CD1c-positive myeloid dendritic cell (primary cell): Measurements from ENCODE around the gene CERS3.
A peak's percentile ranks its signal among the peaks of the same experiment; 100 is the strongest.

Experiments used
- DNase-seq: peaks from one replicate; pipeline ENCODE4 v3.0.0-alpha.2; 2016; ENCODE audit errors: extremely low spot score

The CERS3 gene

DNA sequence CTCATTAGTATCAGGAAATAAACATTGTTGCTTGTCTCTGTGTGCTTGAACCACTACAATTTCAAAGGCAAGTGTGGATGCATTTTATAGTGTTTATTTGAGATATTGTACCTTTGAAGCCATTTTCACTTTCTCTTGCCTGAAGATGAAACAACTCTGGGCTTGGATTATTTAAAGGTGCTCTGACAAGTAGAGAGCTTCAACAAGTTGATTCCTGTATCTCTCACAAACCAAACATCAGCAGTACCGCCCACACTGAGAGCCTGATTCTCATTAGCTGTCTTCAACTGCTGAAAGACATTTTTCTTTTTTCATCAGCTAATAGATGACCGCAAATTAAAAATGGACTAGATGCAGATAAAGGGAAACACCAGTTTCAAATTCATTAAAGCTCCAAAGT is 806 bp upstream of the CERS3 start:
- no peak for DNase-seq

DNA sequence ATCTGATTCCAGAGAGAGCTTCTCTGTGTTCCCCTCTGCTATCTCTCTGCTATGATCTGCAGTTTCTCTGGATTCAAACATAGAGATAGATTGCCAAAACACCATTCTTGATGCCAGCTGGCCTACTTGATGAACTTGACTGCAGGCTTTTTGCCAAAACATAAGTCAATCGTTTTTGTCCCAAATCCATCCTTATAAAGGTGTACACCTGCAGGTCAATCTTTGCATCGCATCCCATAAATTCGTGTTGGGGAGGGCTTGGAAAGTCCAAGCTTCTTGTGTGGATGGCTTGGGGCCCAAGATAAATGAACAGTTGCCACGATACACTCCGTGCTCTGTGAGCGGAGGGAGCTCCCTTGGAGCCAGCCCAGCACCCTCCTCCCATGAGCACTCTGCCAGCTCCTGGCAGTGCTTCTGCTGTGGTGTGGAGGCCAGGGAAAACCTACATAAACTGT is 2.7 kb downstream of the CERS3 start:
- no peak for DNase-seq

DNA sequence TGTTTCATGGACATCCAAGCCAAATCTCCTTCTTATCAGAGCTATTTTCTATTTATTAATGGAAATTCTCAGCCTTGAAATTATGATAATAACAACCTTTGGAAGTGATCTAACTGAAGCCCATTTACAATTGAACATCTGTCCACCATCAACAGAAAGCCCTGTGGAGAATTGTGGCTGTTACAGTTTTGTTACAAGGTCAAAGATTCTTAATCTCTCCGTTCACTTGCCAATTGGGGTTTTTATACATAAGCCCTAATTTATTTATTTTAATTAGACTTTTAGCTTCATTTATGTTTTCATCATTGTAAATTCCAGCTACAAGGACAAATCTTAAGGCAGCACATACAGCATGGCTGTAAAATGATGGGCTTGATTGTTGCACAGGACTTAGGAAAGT is 3.3 kb downstream of the CERS3 start:
- DNase-seq: no peak

DNA sequence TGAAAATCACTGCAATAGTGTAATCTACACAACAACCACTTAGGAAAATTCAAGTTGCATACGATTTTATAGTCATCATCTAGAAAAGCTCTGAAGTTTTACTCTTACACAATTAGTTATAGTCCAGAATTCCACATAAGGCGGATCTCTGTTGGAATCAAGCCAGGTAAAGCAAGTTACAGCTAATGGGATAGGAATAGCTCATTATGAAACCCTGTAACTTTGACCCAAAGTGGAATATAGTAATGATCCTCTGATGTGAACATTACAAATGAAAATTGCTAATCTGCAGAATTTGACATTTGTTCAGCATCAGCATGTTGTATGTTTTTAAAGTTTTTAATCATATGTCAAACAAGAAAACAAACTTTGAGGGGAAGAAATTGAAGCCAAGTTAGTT is 4.4 kb downstream of the CERS3 start:
- no peak for DNase-seq

DNA sequence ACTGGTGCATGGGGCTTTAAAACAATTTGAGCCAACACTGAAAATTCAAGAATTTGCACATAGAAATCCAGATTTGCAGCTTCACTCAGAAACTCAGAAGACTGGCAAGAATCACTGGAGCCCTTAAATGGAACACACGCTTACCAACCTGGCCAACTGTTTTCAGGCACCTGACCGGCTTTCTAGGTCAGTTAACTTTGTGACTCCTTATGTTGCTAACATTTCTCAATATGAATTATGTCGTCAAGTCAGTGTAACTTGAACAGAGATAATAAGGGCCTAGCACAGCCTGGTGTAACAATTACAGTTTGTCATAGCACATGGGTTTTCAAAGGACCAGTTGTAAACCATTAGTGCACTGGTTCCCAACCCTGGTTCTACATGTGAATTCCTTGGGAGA is 6.8 kb downstream of the CERS3 start:
- no peak for DNase-seq

DNA sequence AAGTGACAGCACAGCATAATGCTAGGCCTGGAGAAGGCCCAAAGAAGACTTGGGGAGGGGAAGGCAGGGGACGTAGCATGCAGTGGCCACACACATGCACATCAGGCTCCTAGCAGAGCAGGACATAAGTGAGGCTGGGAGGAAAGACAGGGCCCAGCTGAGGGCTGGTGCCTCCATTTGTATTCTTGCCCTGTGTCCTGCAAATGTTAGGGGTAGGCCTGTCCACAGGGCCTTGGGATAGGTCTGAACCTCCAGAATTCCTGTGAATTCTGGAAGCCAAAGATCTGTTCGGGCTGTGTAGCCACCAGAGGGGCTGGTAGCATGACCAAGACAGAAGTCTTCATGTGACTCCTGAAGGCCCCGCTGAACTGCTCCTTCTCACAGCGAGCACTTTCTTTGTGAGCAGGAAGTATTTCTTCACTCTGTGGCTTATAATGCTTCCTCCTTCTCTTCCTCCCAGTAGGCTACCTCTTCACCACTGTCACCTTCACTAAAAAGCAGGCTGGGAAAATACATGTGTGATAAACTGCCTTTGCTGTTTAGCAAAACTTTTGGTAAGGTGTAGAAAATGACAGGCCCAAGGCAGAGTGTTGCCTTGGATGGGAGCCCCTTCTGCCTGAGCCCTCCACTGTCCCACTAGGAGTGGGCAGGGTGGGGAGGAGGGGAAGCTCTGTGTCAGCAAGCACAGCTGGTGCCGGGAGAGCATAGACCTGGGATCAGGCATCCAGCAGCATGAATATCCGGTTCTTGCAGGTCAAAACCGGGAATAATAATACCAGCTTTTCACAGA is 8.4 kb downstream of the CERS3 start:
- DNase-seq: peak; percentile 15

DNA sequence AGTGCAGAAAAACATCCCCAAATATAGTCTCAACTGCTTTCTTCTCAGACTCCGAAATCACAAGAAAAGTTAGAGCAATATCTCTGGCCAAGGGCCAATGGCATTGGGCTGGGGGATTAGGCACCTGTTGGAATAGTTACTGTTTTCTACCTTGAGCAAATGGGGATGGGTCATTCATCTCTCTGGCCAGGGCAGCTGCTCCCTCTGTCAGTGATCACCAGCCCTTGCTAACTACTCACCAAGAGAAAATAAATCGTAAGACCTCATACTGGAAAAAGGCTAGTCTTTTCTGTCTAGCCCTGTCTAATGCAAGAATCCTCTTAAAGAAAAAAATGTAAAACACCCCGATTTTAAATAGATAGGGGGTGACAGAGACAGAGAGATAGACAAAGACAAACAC is 10.9 kb downstream of the CERS3 start:
- no peak for DNase-seq

DNA sequence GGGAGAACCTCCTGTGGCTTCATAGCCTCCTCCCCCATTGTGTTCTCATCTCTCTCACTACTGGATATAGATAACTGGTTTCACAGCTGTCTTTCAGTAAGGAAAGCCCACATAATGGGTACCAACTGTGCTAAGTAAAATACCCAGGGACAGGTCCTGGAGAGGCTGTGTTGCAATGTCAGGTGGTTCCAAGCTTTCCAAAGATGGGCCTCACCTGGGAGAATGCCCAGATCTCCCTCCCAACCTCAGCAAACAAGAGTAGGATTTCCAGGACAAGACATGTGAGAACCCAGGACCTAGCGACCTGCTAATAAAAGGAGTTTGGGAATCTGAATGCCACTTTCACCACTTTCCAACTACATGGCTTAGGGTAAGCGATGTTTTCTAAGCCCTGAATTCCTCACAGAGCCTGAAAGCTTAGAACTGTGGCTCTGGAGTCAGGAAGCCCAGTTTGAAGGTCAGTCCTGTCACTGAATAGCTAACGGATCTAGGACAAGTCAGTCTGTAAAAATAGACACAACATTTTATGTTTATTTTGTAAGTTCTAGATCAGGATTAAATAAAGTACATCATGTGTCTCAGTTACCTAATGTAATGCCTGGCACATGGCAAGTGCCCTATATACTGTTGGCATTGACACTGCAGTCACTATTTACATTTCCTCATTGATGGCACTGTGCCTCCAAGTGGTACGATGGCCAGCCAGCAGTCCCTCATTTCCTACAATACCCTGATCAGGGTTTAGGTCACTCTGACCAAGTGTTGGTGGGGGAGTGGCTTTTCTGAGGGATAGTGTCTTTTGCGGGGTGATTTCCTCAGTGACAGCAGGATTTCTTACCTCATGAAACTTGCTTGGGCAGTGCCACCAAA is 11.9 kb downstream of the CERS3 start:
- DNase-seq: no peak

DNA sequence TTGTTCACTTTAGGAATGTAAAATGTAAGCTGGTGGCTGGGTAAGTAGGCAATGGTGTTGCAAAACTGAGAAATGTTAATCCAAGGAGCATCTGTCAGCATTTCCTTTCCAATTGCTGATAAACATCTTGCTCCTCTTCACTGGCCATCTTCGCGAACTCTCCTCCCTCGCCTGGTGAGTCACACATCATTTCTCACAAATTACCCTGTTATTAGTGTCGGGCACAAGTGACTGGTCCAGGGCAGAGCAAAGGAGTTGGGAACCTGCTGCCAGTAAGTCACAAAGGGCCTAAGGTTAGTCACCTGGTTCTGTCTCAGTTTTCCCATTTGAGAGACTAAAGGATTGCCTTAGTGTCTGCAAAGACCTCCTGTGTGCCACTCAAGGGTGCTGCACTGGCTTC is 13.0 kb downstream of the CERS3 start:
- DNase-seq: no peak

DNA sequence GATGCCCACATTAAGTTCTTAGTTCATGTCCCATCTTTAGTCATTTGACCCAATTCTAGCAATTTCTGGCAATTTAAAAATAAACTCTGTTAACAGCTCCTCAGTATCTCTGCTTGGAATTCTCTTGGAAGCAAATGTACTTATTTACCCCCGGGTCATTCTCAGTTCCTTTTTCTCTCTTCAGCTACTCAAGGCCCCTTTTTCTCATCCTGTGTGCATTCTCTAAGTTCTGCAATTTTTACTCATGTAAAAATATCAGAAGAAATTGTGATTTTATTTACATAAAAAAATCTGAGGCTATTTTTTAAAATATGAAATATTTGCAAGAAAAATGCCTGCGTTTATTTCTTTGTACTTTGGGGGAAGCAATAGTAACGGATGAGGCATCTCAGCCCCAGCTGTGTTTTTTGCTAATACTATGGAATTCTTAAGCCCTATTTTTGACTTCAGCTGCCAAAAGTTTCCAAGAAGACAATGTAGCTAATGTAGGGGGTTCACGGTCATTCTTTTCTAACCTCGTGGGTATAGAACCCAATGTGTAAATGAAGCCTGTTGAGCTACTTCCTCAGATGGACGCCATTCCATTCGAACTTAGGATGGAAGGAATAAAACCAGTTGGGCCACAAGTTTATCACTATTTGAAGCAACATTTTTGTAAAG is 20.0 kb downstream of the CERS3 start:
- peak; percentile 10 for DNase-seq

DNA sequence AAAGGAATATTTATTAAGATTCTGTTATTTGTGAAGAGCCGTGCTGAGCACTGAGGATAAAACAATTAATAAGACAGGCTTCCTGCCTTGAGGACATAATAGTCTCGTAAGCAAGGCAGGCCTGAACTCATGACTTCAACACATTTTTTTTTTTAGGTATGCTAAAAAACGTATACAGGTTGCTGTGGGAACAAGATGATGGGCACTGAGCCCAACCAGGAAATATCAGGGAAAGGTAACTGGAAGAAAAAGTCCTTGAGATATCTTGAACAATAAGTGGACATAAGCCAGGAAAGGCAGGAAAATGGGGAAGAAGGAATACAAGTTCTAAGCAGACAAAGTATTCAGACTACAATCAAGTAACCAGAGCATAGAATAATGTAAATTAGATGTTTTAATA is 26.1 kb downstream of the CERS3 start:
- DNase-seq: no peak

DNA sequence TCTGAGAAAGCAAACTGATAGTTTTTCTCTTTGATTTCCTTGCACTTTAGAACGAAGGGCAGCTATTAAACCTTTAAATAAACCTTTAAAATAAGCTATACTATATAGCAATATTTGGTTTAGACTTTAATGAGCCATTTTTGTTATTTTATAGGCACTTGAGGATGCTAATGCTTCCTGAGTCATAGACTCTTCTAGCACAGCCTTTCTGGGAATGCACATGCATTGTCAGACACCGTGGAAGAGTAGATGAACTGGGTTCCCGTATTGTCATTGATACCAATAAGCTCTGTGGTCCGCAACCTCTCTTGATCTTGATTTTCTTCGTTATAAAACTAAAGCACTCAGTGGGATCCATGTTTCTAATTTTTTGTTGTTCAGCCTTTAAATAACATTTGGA is 27.6 kb downstream of the CERS3 start:
- no peak for DNase-seq

DNA sequence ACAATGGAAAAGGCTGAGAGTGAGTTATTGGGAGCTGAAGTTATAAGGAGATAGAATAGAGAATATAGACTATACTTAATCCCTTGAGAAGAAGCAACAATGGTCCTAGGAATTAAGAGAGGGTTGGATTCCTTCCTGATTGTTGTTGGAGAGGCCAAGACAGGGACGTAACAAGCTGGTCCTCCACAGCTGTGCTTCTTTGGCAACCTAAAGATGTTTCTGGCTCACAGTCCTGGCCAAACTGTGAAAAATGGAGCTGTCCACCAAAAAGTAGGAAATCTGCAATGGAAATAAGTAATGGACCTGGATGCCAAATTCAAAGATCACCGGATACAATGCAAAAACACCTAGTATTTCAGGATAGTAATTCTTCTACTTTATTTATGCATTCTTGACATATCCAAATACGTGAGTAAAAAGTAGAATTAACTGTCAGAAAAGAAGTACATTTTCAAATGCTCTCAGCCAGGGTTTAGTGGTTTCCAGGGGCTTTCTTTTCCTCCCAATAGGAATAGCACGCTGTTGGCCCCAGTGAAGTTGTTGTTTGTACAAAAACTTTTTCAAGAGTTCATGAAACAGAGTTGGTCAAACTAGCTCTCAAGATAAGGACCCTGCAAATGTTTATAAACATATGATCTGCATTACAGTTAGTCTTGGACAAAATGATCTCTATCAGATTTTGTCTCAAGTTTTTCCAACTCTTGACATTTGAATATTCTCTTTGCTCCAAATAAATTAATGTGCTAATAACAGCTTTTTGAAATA is 28.3 kb downstream of the CERS3 start:
- DNase-seq: no peak

DNA sequence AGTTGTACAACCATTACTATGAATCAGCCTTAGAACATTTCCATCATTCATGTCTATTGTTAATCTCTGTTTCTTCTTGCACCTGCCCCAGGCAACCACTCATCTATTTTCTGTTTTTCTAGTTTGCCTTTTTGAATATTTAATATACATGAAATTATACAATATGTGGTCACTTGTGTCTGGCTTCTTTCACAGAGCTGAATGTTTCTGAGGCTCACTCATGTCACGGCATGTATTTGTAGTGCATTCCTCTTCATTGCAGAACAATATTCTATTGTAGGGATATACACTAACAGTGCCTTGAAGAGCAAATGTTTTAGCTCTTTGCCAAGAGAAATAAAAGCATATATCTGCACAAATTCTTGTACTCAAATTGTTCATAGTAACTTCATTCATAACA is 32.9 kb downstream of the CERS3 start:
- no peak for DNase-seq

DNA sequence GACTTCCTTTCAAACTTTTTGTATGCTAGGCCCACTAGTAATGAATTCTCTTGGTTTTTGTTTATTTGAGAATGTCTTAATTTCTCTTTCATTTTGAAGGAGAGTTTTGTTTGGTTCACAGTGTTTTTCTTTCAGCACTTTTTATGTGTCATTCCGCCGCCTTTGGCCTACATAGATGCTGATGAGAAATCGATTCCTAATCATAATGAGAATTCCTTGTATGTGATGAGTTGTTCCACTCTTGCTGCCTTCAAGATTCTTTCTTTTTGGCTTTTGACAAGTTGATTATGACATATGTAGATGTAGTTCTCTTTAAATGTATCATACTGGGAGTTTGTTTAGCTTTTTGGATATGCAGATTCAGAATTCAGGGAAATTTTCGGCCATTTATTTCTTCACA is 35.5 kb downstream of the CERS3 start:
- no peak for DNase-seq

DNA sequence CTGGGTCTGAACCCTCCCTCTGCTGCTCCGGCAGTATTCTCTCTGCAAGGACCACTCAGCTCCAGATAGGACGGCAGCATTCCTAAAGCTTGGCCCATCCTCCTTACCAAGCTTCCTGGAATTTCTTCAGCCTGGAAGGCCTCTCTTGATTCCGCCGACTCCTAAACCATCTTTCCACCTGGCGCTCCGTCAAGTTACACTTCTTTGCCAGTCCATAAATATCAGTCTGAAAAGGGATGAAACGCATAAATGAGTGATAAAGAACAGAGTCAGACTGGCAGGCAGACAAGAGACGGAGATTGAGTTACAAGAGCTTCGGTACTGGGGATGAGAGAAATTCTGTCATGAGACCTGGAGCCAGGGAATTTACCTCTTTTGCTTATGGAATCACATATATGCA is 44.3 kb downstream of the CERS3 start:
- no peak for DNase-seq

DNA sequence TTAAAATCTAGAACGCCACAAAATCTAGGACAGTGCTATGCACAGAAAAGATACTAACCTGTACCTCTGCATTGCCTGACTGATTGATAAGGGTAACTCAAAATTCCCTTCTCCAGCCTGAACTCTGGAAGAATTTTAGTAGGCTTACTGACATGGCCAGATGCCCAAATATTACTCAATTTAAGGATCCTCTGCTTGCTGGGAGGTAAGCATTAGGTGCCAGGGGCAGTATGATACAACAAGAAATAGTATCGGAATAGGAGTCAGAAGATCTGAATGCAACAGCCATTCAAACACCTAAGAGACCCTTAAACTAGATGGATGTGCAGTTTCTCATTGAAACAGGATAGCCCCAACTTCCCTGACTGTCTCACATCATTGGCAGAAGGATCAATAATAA is 45.4 kb downstream of the CERS3 start:
- DNase-seq: no peak

DNA sequence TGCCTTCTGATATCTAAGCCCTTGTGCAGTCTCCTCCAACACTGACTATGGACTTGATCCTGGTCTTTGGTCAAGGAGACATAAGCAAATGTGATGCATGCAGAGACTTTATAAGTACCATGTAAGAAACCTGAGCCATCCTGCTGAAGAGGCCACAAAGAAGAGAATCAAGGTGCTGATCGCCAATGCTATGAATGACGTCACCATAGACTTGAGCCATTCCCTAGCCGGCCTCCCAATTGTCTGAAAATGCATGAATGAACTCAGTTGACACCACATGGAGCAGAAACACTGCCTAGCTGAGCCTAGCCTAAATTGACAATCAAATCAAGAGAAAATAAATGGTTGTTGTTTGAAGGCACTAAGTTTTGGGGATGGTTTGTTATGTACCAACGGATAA is 51.9 kb downstream of the CERS3 start:
- no peak for DNase-seq

DNA sequence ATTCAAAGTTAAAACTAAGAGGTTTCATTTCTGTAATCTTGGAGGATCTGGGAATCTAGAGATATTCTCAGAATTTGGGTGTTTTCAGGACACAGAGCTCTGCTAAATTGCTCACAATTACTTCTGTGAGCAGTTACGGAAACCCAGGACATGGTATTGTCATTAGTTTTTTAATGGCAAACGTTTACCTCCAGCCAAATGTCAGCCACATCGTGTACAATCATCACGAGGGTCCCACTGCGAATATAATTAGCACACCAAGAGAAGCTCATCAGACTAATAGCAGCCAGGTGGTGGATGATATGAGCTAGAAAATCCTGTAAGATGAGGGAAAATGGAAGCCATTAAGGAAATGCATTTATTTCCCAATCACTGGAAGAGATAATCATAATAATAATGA is 56.0 kb downstream of the CERS3 start:
- no peak for DNase-seq

DNA sequence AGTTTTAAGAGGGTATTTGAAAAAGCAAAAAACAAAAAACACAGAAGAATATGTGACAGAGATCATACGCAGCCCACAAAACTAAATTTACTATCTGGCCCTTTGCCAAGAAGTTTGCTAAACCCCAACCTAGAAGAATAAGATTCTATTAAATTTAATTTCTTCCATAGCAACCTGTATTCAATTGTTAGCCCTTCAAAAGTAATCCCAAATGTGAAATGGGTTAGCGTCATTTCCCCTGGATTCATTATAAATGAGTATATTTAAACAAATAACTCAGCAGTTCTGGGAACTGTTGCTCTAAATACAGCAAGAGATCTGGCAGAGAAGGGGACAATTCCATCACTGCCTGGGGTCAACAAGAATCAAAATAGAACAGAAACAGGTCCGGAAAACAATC is 56.8 kb downstream of the CERS3 start:
- DNase-seq: no peak

DNA sequence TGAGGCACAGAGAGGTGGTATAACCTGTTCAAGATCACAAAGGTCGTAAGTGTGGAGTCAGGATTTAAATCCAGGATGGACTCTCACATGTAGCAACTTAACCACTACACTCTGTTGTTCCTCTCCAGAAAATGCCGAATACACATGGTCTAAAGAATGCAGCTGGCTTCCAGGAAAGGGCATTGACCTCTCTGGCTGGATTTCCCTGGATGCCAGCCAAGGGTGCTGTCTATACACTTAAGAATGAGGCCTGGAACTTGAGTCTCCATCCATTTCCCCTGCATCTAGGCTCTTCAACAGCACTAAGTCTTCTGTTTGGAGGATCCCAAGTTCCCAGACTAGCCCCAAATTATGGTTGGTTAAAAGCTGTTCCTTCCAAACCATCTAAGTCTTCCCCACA is 60.5 kb downstream of the CERS3 start:
- no peak for DNase-seq

DNA sequence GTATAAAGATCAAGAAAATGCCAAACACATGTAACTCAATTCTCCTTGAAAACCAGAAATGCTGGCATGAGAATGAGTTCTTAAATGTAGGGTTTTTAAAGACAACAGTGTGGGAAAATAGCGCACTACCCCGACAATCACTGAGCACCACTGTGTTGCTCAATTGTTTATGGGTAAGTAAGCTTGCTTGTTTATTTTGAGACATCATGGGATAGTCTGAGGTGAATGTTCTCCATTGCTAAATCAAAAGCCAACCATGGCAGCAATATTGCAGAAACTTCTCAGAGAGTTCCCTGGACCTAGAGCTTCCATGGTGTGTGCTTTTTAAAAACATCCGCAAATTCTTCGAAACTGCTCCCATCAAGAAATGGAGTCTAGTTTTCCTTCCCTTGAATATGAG is 62.7 kb downstream of the CERS3 start:
- no peak for DNase-seq
